ENCODE results near the gene PRKG1.

The PRKG1 gene

DNA sequence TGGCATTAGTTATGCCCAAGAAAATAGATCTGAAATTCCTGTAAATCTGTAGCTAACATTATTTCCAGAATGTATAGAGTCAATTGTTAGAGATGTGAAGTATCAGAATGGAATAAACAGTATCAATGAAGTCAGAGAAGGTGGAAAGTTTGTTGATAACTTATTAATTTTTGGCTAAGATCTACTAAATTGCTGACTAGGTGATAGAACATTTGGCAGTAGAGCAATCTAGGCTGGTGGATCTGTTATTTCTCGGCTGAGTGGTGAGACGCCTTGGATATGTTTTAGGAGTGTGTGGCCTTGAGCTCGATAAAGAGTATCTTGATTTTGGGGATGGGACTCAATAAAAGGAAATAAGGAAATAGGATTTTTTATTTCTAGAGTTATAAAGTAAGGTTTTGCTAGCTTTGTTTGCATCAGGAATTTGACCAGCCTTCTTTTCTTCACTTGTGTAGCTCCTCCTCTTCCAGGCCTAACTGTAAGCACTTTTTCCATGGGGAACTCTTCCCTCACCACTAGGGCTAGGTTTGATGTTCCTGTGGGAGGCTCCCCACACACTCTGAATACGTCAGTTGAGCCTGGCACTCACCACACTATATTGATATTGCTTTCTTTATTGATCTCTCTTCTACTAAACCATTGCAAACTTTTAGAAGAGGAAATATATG lies 711.9 kb downstream of the PRKG1 start:
- no peak for DNase-seq

DNA sequence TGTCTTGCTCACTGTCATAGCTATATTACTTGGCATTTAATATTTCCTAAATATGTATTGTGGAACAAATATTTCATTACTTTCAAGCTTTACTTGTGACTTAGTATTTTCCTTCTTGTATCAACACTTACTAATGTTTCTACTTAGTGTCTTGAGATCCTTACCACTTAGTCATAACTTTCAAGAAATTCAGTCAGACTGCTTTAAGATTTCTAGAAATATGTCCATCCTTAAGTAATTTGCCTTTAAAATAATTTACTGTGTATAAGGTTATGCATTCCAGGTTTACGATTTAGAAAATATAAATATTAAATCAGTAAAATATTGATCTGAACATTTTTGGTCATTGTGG lies 712.4 kb downstream of the PRKG1 start:
- DNase-seq = no peak

DNA sequence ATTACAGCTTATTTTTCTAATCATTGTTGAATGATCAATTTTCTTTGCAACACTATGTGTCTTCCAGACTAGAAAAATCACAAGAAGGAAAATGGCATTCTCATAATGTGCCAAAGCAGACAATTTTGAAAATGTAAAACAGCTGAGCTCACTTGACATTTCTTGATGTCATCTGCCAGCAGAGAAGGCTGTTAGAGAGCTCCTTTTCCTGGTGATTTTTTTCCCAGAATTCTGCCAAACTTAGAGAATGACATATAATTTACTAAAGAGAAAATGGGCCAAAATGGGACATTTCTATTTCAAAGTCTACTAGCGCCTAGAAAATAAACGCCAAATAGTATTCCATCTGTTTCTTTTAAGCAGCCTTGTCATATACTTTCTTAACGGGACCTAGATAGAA lies 714.0 kb downstream of the PRKG1 start:
- DNase-seq = no peak

DNA sequence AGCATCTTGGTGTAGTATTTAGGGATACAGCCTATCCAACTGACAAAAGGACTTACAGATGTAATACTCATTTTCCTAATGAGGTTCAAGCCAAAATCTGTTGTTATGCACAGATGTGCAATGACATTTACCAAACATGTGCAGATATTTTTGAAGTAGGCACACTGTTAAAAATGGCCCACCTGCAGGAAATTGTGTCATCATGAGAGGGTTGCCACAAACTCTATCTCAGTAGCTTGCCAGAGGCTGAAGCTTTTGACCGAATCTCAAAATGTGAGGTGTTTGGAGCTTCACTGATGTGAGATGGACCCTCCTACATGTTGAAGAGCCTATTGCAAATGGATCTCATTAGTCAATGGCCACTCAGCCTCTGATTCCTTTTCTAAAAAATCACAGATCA lies 714.8 kb downstream of the PRKG1 start:
- no peak for DNase-seq

DNA sequence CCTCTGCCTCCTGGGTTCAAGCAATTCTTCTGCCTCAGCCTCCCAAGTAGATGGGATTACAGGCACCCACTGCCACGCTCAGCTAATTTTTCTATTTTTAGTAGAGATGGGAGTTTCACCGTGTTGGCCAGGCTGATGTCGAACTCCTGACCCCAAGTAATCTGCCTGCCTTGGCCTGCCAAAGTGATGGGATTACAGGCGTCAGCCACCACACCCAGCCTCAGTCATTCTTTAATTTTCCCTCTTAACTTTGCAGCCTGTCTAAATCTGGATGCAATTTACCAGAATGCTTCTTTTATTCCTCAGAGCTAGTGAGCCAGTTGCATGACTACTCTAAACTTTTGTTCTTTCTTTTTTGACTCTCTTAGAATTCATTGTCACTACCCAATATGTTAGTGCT lies 715.6 kb downstream of the PRKG1 start:
- no peak for DNase-seq

DNA sequence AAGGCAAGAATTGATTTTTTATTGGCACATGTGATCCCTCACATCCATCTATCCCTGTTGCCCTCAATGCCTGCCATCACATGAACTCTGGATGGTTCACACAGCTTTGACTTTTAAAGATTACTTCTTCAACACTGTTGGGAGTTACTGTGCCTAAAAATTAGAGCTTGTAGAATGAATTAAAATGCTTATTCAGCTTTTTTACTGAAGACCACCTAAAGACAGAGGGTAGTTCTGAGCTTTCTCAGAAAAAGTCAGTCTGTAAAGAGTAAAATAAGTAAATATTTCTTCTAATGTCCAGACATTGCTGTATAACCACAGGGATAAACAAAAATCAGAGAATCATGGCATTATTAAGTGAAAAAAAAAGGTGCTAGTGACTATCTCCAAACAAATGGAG lies 718.4 kb downstream of the PRKG1 start:
- DNase-seq = no peak

DNA sequence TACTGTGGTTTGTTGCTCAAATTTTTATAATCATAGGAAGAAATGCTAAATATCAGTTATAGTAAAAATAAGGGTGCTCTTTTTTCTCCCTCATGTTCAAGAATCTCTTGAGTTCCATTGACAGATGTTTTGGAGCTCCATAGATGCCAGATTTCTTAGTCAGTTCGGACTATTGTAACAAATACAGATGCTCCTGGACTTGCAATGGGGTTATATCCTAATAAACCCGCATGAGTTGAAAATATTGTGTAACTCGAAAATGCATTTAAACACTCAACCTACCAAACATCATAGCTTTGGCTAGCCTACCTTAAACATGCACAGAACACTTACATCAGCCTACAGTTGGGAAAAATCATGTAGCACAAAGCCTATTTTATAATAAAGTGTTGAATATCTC lies 725.8 kb downstream of the PRKG1 start:
- no peak for DNase-seq

DNA sequence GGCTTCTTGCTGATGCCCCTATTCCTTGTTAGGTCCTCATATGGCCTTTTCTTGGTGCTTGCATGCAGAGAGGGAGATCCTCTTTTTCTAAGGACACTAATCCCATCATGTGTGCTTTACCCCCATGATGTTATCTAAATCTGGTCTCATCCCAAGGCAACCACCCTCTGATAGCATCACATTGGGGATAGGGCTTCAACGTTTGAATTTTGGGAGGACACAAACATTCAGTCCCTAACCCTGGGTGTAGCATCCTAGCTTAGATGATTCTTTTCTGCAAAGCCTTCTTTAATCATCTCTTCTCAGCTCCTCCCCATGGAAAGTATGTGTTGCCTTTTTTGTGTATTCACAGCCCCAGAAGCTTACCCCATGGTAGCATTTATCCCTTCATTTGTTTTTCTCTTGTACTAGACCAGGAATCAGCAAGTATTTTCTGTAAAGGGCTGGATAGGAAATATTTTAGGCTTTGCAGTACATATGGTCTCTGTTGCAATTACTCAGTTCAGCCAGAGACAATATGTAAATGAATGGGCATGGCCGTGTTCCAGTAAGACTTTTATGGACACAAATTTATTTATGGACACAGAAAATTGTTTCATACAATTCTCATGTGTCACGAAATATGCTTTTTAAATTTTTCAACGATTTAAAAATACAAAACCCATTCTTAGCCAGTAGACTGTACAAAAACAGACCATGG lies 726.6 kb downstream of the PRKG1 start:
- no peak for DNase-seq

DNA sequence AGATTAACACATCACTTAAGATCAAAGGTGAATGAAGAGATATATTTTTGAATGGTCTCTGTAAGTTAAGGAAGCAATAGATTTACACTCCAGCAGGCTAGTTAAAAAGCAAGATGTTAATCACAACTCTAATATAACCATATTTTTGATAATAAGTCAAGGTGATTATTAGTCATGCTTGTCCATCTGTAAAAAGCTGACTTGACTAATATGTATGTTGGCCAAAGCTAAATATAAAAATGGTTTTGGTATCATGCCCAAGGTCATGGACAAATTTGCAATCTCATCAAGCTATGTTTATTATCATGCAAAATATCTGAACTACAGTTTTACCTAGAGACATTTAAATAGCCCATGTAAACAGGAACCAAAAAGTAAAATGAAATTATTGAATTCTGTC lies 727.7 kb downstream of the PRKG1 start:
- no peak for DNase-seq

DNA sequence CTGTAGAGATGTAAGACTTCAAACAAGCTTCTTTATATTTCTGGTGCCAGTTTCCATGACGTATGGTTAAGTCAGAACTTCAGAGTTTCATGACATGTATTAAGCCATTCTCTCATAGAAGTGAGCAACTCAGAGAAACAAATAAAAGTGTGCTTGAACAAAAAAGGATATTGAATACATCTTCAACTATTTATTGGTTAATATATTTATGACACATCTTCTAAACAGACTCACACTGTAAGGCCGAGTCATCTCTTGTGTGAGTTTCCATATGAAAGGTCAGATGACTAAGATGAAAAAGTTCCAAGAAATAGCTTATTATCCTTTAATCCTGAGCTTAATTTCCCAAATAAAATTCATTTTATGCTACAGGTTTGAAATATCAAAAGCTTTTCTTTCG lies 730.6 kb downstream of the PRKG1 start:
- no peak for DNase-seq

DNA sequence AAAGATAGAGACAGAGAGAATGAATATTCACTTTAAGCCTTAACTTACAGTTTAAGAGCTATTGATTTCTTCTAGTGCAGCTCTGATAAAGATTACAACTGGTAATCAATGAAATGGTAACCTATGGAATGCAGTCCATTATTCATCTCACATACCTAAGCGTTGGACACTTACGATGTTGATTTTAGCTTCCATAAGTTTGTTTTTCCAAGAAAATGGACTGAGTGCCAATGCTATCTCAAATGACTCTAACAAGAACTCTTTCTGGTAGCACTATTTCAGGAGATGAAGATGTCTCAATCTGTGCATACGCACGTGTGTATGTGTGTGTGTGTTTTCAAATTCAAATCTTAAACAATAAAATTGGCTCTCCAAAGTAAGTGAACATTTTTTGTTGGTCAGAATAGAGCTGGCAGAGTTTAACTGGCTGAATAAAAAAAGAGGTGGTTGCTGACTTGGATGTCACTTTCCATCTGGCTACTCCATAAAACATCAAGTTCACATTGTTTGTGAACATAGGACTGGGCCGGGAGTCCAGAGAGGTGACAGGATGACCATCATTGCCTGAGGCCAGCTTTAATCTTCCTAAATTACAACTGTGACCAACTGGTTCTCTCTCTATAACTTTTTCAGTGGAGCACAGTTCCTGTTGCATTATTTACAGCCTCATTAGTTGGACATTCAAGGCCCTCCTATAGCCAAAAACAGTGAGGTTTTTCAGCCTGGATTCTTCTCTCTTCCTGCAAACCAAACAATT lies 732.0 kb downstream of the PRKG1 start:
- no peak for DNase-seq

DNA sequence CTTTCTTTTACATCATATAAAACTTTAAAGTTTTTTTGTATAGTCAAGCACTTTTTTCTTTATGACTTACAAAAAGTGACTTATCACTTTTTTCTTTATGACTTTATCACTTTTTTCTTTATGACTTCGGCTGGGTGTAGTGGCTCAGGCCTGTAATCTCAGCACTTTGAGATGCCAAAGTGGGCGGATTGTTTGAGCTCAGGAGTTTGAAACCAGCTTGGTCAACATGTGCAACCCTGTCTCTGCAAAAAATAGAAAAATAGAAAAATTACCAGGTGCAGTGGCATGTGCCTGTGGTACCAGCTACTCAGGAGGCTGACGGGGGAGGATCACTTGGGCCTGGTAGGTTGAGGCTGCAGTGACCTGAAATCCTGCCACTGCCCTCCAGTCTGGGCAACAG lies 733.9 kb downstream of the PRKG1 start:
- DNase-seq = no peak

DNA sequence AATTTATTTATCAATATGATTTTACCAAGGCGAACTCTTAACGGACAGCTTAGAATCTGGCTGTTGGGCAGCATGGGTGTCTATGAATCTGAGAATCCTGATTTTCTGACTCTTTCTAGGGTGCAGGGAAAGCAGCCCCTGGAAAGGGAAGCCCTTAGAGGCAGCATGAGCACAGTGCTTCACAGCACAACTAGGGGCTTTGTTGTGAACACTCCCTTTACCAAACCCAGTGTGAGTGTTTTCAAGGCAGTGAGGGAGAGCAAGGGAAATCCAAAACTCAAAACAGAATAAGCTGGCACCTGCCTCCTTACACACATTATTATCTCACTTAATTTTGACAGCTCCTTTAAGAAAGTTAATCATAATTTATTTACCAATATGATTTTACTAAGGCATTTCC lies 741.4 kb downstream of the PRKG1 start:
- no peak for DNase-seq

DNA sequence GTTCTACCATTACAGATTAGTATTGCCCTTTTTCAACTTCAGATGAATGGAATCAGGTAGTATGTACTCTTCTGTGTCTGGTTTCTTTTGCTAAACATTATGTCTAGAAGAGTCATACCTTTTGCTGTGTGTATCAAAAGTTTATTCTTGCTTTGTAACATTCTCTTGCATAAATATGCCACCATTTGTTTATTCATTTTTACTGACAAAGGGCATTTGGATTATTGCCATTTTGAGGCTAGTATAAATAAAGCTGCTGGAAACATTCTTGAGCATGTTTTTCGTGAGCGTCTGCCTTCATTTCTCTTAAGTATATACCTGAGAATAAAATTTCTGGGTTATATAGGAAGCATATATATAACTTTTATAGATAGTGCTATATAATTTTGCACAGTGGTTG lies 746.8 kb downstream of the PRKG1 start:
- no peak for DNase-seq

DNA sequence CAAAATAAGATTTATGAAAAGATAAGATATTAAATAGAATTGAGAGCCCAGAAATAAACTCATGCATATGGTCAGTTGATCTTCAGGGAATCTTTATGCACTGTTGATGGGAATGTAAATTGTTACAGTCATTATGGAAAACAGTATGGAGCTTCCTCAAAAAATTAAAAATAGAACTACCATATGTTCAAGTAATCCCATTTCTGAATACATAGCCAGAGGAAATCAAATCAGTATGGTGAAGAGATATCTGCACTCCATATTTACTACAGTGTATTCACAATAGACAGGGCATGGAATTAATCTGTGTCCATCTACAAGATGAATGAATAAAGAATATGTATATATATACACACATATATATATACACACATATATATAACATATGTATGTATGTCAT lies 747.5 kb downstream of the PRKG1 start:
- DNase-seq = no peak

DNA sequence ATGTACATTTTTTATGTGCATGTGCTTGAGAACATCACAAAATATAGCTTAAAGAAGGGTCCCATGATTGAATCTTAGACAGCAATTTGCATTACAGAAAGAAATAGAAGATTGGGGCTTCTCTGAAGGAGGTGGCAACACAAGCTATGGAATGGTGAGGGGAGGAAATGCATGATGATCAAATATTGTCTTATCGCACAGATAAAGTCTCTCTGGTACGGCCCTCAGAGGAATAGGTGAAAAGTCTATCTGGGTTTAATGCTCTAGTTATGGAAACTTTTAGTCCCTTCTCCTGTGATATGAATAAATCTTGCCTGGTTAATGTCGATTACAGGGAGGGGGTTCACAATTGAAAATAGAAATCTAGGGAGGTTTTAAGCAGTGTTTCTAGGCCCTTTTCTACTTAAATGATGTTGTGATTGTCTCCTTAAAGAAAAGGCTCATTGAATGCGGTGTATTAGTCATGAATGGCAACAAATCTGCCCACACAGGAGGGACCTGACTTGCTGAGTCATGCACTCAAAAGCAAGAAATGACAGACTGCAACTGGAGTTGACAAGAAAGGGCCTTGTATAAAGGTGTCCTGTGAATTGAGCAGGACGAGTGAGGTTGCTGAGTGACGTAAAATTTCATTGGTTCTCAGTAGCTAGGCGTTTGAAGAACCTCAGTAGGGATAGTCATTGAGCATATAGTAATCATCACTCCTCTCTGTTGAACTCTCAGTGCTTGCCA lies 758.5 kb downstream of the PRKG1 start:
- DNase-seq = no peak

DNA sequence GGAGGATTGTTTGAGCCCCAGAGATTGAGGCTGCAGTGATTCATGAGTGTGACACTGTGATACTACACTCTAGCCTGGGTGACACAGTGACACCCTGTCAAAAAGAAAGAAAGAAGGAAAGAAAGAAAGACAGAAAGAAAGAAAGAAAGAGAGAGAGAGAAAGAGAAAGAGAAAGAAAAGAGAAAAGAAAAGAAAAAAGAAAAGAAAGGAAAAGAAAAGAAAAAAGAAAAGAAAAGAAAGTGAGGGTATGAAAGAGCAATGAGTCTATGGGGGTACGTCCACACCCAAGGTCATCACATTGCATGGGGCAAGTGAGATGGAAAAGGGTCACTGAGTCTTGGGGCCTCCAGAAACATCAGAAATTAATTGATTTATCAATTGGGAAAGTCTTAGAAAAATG lies 760.3 kb downstream of the PRKG1 start:
- DNase-seq = no peak

DNA sequence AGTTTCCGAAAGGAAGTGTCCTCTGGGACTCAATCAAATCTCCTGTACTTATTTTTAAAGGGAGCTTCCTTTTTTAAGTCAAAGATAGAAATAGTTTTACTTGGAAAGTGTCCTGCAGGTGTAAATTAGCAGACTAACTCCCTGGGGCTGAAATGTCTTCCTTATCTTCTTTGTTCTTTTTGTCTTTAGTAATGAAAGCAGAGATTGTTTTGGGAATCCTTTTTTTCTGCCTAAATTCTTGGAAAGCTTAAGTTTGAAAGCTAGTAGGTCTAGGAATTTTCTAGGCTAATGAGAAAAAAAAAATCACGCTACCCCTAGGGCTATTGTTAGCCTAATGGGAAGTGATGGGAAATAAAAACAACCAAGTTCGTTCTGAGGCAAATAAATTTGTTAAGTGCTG lies 764.2 kb downstream of the PRKG1 start:
- DNase-seq = no peak

DNA sequence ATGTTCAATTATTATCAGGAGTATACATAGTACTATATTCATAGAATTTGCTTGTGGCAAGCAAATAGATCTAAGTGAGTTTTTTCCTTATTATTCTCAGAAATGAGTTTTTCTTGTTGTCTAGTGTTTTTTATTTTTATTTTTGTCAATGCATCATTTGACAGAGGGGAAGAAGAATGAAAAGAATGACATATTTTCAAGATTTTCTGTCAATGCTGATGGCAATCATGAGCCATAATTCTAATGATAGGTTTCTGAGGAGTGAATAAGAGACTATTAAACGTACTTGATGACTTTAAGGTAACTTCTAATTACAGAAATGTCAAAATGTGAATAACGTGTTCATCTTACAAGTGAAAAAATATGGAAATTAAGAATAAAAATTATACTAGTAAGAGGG lies 769.7 kb downstream of the PRKG1 start:
- no peak for DNase-seq

DNA sequence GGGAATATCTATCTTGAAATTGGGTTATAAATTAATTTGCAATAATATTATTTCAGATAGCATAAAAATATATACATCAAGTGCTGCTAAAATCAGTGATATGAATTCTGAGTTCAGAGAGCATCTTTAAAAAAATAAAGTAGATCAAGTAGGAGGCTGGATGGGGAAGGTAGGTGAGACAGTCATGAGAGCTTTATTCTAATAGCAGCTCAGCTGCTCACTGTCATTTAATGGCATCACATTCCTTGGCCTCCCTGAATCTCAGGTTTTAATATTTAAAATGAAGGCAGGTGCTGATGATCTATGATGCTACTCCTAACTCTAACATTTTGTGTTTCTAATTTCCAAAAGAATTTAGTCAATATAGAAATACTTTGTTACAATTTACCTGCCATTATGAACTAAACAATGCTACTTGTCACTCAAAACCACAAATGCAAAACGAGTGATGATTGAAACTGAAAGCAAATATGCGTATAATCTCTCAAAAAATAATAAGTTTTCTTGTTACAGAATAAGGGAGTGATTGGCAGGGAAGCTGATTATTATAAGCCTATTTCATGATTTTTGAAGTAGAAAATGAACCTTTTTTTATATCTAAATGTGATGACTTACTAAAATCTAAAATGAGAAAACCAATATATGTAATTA lies 772.7 kb downstream of the PRKG1 start:
- DNase-seq = no peak

DNA sequence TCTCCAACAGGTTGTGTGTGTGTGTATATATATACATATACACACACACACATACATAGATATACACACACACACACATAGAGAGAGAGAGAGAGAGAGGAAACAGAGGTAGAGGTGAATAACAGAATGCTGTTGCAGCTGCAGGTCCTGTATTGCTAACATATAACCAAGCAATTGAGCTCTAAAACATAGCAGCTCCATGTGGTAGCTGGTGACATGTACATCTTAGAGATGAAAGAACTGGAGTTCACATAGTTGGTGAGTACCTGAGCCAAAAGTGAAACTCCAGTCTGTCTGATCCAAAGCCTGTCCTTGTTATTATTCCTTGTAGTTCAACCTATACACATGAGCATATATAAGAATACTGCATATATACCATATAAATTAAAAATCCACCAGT lies 778.0 kb downstream of the PRKG1 start:
- no peak for DNase-seq

DNA sequence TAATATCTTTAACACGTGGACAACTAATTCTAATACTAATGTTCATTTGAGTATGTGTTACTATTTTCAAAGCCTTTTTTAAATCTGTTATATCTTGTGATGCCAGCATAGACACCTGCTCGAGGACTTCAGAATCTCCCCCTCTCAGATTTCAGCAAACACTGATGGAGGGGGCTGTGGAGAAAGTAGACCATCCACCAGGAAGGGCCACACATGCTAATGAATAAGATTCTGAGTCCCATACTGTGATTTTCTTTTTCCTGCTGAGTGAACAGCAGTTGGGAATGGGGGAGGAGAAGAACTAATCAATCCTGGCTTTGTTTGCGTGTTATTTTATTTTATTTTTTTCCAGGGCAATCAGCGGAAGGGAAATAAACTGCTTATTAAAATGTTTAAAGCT lies 783.0 kb downstream of the PRKG1 start:
- no peak for DNase-seq

DNA sequence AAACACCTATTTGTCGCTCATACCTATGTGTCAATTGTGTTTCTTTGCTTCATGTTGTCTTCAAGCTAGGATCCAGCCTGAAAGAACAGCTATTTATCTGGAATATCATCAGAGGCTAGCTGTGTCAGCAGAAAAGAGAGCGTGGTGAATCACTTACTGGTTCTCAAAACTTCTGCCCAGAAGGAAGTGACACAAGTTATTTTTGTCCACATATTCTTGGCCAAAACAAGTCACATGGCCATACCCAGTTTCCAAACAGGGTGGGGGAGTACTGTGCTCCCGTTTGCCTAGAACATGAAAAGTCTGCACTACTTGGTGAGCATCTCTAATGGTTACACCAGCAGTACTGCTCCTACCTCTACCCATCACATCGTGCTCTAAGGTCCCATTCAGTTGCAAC lies 786.0 kb downstream of the PRKG1 start:
- no peak for DNase-seq
